Nephron (organoid): ENCODE data around the gene TBC1D8.

Experiments
- H3K27ac Mint-ChIP-seq, 3 experiments: 2 replicates each; pipeline ENCODE4 v1.8.0; 2020; ENCODE audit warnings: mixed read lengths in 3 of 3, mild to moderate bottlenecking in 2 of 3, moderate library complexity in 1 of 3
- H3K27me3 Mint-ChIP-seq: 2 replicates; pipeline ENCODE4 v1.8.0; 2021; ENCODE audit warnings: low read depth, mild to moderate bottlenecking, moderate library complexity, mixed read lengths
- H3K36me3 Mint-ChIP-seq: 2 replicates; pipeline ENCODE4 v1.8.0; 2020; ENCODE audit warnings: low read depth, mixed read lengths
- H3K4me1 Mint-ChIP-seq: 2 replicates; pipeline ENCODE4 v1.8.0; 2020; ENCODE audit warnings: mixed read lengths
- H3K4me3 Mint-ChIP-seq, 3 experiments: 2 replicates each; pipeline ENCODE4 v1.8.0; 2020; ENCODE audit warnings: mild to moderate bottlenecking in 3 of 3, mixed read lengths in 3 of 3, moderate library complexity in 2 of 3
- H3K9me3 Mint-ChIP-seq: 2 replicates; pipeline ENCODE4 v1.8.0; 2020; ENCODE audit warnings: mixed read lengths
- TF ChIP-seq, protein P1 (sequence below), 3 experiments: fragments of 200-600 bp; sonication (generic); IDR thresholded peaks; one replicate each; pipeline ENCODE4 v1.5.0; 2021; ENCODE audit warnings: antibody characterized with exemption in 3 of 3; ENCODE audit not compliant: unreplicated experiment in 3 of 3

Gene TBC1D8

GRCh38 chr2:100964681-100965169 lies 186.5 kb downstream of the TBC1D8 start:
- Mint-ChIP-seq H3K4me3 (no peak overlapping the region), H3K36me3 (no peaks in the 10 kb centered on the region), H3K27me3 (peaks cover 4% of the 10 kb centered on the region), H3K27ac (no peak overlapping the region), H3K4me1 (peaks cover 16% of the 10 kb centered on the region), H3K9me3 (no peaks in the 10 kb centered on the region)
- TF ChIP-seq, protein P1, sequence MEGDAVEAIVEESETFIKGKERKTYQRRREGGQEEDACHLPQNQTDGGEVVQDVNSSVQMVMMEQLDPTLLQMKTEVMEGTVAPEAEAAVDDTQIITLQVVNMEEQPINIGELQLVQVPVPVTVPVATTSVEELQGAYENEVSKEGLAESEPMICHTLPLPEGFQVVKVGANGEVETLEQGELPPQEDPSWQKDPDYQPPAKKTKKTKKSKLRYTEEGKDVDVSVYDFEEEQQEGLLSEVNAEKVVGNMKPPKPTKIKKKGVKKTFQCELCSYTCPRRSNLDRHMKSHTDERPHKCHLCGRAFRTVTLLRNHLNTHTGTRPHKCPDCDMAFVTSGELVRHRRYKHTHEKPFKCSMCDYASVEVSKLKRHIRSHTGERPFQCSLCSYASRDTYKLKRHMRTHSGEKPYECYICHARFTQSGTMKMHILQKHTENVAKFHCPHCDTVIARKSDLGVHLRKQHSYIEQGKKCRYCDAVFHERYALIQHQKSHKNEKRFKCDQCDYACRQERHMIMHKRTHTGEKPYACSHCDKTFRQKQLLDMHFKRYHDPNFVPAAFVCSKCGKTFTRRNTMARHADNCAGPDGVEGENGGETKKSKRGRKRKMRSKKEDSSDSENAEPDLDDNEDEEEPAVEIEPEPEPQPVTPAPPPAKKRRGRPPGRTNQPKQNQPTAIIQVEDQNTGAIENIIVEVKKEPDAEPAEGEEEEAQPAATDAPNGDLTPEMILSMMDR (IDR thresholded peaks at IDR 0.05; ENCODE audit: unreplicated experiment in 3 of 3) = no peak

- H3K27ac Mint-ChIP-seq = no peak overlapping the region
- no peaks in the 10 kb centered on the region for H3K36me3 Mint-ChIP-seq
- no peaks in the 10 kb centered on the region for H3K9me3 Mint-ChIP-seq
- no peak overlapping the region for H3K4me3 Mint-ChIP-seq
- peaks cover 21% of the 10 kb centered on the region for H3K4me1 Mint-ChIP-seq
- TF ChIP-seq, protein P1 (IDR thresholded peaks at IDR 0.05; ENCODE audit: unreplicated experiment in 3 of 3) = no peak
- peaks cover 4% of the 10 kb centered on the region for H3K27me3 Mint-ChIP-seq
Observed at GRCh38 chr2:100964222-100964621, 187.0 kb downstream of the TBC1D8 start.

DNA sequence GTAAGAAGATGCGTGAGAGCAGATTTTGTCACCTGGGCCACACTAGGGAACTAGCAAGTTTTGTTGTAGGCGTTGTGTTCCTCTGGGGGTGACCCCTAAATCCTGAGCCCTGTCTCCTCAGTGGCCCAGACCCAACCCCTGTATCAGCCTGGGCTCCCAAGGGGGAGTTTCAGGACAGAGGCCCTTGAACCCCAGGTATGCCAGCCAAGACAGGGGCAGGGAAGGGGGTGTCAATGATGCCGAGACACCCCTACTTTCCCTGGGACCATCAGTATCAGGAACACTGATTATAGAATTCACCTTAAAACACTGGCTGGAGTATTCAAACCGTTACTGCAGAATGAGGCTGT lies 188.2 kb downstream of the TBC1D8 start:
- H3K4me3 Mint-ChIP-seq = no peak overlapping the region
- TF ChIP-seq, protein P1 (IDR thresholded peaks at IDR 0.05; ENCODE audit: unreplicated experiment in 3 of 3) = no peak
- peaks cover 29% of the 10 kb centered on the region for H3K4me1 Mint-ChIP-seq
- H3K9me3 Mint-ChIP-seq = no peaks in the 10 kb centered on the region
- H3K36me3 Mint-ChIP-seq = no peaks in the 10 kb centered on the region
- H3K27me3 Mint-ChIP-seq = peaks cover 4% of the 10 kb centered on the region
- H3K27ac Mint-ChIP-seq = no peak overlapping the region

DNA sequence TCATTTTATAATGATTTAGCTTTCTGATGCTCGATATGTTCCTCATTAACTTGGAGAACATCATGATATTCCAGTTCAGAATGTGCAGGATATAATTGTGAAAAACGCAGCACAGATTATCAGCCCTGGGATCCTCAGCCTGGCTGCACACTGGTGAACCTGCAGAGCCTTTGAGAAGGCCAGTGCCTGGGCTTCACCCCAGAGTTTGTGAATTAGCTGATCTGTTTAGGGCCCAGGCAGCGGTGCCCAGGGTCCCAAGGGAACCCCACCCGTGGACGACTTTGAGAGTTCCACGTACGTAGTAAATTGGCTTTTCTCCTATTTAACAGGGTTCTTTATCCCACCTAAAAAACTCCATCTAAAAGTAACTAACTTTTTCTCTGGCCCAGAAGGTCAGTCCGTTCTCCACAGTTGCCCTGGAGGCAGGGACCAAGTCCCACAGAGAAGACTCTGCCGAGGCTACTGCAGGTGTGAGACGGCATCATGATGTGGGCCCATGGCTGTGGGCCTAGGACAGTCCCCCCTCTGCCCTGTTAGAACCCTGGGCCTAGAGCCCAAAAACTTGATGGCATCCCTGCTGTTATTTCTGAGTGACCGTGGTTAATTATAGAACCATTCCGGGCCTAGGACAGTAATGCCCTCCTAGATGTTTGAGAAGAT lies 188.7 kb downstream of the TBC1D8 start:
- Mint-ChIP-seq H3K36me3 (no peaks in the 10 kb centered on the region), H3K9me3 (no peaks in the 10 kb centered on the region), H3K4me3 (no peak overlapping the region), H3K27me3 (peaks cover 4% of the 10 kb centered on the region), H3K4me1 (peaks cover 32% of the 10 kb centered on the region), H3K27ac (no peak overlapping the region)
- TF ChIP-seq, protein P1 (IDR thresholded peaks at IDR 0.05; ENCODE audit: unreplicated experiment in 3 of 3) = no peak

DNA sequence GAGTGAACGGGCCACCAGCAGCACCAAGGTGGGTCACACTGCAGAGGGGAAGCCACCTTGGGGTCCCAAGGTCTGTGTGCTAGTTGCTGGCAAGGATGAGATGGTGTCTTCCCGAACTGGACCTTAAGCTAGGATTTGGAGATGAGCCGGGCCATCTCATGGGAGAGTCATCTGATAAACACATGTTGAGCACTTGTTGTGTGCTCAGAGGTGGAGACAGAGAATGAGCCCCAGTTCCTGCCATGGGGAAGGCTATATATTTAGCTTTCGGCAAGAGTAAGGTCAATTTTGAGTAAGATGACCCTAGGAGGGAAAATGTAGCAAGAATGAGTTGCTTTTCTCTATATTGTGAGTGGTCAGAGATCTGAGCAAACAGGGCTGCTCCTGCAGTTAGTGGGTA lies 190.5 kb downstream of the TBC1D8 start:
- Mint-ChIP-seq H3K27me3 (peaks cover 4% of the 10 kb centered on the region), H3K9me3 (no peaks in the 10 kb centered on the region), H3K4me1 (peaks cover 32% of the 10 kb centered on the region), H3K36me3 (no peaks in the 10 kb centered on the region), H3K4me3 (no peak overlapping the region), H3K27ac (no peak overlapping the region)
- TF ChIP-seq, protein P1 (IDR thresholded peaks at IDR 0.05; ENCODE audit: unreplicated experiment in 3 of 3) = no peak

- Mint-ChIP-seq H3K9me3 (no peaks in the 10 kb centered on the region), H3K36me3 (no peaks in the 10 kb centered on the region), H3K27me3 (peaks cover 3% of the 10 kb centered on the region), H3K4me1 (peaks cover 32% of the 10 kb centered on the region), H3K4me3 (no peak overlapping the region), H3K27ac (no peak overlapping the region)
- TF ChIP-seq, protein P1 (IDR thresholded peaks at IDR 0.05; ENCODE audit: unreplicated experiment in 3 of 3) = no peak
Observed at GRCh38 chr2:100959225-100959880, 191.8 kb downstream of the TBC1D8 start.
